Measurements from ENCODE around the gene DZANK1. TPM values are rescaled to one million over a fixed set of nuclear protein-coding genes. Genes with fewer than 3 reads are reported as not detected.

Gene DZANK1
- total and polyA plus RNA-seq, 2 of the 8 experiments (the other 6 are each of a cell fraction or from before 2014, with no cell fraction given): 8.0 to 9.9 TPM

DNA sequence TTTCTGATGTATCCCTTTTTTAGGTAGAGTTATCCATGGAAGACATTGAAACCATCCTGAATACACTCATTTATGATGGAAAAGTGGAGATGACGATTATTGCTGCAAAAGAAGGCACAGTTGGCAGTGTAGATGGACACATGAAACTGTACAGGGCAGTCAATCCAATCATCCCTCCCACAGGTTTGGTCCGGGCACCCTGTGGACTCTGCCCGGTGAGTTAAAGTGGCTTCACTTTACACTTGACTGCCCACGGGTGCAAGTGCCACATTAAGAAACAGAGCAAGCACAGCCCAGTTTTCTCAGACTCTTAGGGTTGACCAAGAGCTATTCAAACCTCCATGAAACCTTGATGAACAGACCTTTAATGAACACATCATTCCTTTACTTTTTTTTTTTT, 14.8 kb upstream of the DZANK1 start (continued):
- TF ChIP-seq, protein P1, sequence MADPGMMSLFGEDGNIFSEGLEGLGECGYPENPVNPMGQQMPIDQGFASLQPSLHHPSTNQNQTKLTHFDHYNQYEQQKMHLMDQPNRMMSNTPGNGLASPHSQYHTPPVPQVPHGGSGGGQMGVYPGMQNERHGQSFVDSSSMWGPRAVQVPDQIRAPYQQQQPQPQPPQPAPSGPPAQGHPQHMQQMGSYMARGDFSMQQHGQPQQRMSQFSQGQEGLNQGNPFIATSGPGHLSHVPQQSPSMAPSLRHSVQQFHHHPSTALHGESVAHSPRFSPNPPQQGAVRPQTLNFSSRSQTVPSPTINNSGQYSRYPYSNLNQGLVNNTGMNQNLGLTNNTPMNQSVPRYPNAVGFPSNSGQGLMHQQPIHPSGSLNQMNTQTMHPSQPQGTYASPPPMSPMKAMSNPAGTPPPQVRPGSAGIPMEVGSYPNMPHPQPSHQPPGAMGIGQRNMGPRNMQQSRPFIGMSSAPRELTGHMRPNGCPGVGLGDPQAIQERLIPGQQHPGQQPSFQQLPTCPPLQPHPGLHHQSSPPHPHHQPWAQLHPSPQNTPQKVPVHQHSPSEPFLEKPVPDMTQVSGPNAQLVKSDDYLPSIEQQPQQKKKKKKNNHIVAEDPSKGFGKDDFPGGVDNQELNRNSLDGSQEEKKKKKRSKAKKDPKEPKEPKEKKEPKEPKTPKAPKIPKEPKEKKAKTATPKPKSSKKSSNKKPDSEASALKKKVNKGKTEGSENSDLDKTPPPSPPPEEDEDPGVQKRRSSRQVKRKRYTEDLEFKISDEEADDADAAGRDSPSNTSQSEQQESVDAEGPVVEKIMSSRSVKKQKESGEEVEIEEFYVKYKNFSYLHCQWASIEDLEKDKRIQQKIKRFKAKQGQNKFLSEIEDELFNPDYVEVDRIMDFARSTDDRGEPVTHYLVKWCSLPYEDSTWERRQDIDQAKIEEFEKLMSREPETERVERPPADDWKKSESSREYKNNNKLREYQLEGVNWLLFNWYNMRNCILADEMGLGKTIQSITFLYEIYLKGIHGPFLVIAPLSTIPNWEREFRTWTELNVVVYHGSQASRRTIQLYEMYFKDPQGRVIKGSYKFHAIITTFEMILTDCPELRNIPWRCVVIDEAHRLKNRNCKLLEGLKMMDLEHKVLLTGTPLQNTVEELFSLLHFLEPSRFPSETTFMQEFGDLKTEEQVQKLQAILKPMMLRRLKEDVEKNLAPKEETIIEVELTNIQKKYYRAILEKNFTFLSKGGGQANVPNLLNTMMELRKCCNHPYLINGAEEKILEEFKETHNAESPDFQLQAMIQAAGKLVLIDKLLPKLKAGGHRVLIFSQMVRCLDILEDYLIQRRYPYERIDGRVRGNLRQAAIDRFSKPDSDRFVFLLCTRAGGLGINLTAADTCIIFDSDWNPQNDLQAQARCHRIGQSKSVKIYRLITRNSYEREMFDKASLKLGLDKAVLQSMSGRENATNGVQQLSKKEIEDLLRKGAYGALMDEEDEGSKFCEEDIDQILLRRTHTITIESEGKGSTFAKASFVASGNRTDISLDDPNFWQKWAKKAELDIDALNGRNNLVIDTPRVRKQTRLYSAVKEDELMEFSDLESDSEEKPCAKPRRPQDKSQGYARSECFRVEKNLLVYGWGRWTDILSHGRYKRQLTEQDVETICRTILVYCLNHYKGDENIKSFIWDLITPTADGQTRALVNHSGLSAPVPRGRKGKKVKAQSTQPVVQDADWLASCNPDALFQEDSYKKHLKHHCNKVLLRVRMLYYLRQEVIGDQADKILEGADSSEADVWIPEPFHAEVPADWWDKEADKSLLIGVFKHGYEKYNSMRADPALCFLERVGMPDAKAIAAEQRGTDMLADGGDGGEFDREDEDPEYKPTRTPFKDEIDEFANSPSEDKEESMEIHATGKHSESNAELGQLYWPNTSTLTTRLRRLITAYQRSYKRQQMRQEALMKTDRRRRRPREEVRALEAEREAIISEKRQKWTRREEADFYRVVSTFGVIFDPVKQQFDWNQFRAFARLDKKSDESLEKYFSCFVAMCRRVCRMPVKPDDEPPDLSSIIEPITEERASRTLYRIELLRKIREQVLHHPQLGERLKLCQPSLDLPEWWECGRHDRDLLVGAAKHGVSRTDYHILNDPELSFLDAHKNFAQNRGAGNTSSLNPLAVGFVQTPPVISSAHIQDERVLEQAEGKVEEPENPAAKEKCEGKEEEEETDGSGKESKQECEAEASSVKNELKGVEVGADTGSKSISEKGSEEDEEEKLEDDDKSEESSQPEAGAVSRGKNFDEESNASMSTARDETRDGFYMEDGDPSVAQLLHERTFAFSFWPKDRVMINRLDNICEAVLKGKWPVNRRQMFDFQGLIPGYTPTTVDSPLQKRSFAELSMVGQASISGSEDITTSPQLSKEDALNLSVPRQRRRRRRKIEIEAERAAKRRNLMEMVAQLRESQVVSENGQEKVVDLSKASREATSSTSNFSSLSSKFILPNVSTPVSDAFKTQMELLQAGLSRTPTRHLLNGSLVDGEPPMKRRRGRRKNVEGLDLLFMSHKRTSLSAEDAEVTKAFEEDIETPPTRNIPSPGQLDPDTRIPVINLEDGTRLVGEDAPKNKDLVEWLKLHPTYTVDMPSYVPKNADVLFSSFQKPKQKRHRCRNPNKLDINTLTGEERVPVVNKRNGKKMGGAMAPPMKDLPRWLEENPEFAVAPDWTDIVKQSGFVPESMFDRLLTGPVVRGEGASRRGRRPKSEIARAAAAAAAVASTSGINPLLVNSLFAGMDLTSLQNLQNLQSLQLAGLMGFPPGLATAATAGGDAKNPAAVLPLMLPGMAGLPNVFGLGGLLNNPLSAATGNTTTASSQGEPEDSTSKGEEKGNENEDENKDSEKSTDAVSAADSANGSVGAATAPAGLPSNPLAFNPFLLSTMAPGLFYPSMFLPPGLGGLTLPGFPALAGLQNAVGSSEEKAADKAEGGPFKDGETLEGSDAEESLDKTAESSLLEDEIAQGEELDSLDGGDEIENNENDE (IDR thresholded peaks at IDR 0.05; ENCODE audit: insufficient replicate concordance, low read length): no peak
- TF ChIP-seq RAD21 (IDR thresholded peaks at IDR 0.05 in 1 of 2, conservative IDR thresholded peaks at IDR 0.05 in 1 of 2; ENCODE audit: low read depth in 2 of 2, low read length in 2 of 2): no peak
- no peak for TF ChIP-seq MAFK (IDR thresholded peaks at IDR 0.05; ENCODE audit: low read depth, low read length)
- no peak for TF ChIP-seq NRF1 (IDR thresholded peaks at IDR 0.05; ENCODE audit: low read depth, low read length)
